GM23248 (cell line): ENCODE results near the gene R3HCC1L. TPM values are rescaled to one million over a fixed set of nuclear protein-coding genes. Genes with fewer than 3 reads are reported as not detected.

Source experiments
- DNase-seq: peaks from one replicate; pipeline ENCODE4 v3.0.0-alpha.2; 2015
- H2AFZ ChIP-seq: fragments of 200-600 bp; sonication (generic); 2 replicates; pipeline ENCODE4 v1.6.1; 2016; ENCODE audit warnings: antibody characterized with exemption
- H3F3A ChIP-seq: fragments of 200-600 bp; sonication (generic); 2 replicates; pipeline ENCODE4 v1.6.1; 2016; ENCODE audit warnings: mild to moderate bottlenecking, antibody characterized with exemption, mixed run types; ENCODE audit not compliant: insufficient read depth
- H3K27ac ChIP-seq: fragments of 200-600 bp; sonication (generic); 2 replicates; pipeline ENCODE4 v1.5.1; 2016; ENCODE audit warnings: mild to moderate bottlenecking
- H3K27me3 ChIP-seq: fragments of 200-600 bp; sonication (generic); replicated peaks from 2 replicates; pipeline ENCODE4 v1.6.1; 2016; ENCODE audit warnings: mild to moderate bottlenecking; ENCODE audit not compliant: insufficient read depth
- H3K36me3 ChIP-seq: fragments of 200-600 bp; sonication (generic); 2 replicates; pipeline ENCODE4 v1.6.1; 2016; ENCODE audit warnings: low read depth, mild to moderate bottlenecking
- H3K4me1 ChIP-seq: fragments of 200-600 bp; sonication (generic); 2 replicates; pipeline ENCODE4 v1.6.1; 2016; ENCODE audit warnings: mild to moderate bottlenecking; ENCODE audit not compliant: insufficient read depth
- H3K4me2 ChIP-seq: fragments of 200-600 bp; sonication (generic); one replicate; pipeline ENCODE4 v1.6.1; 2016; ENCODE audit warnings: mild to moderate bottlenecking; ENCODE audit not compliant: unreplicated experiment
- H3K4me3 ChIP-seq: fragments of 200-600 bp; sonication (generic); 2 replicates; pipeline ENCODE4 v1.5.1; 2016; ENCODE audit warnings: mild to moderate bottlenecking
- H3K79me2 ChIP-seq: fragments of 200-600 bp; sonication (generic); 2 replicates; pipeline ENCODE4 v1.6.1; 2016; ENCODE audit warnings: mild to moderate bottlenecking; ENCODE audit not compliant: insufficient read depth
- H3K9ac ChIP-seq: fragments of 200-600 bp; sonication (generic); 2 replicates; pipeline ENCODE4 v1.6.1; 2016; ENCODE audit warnings: mild to moderate bottlenecking
- H3K9me2 ChIP-seq: fragments of 200-600 bp; sonication (generic); 2 replicates; pipeline ENCODE4 v1.6.1; 2016; ENCODE audit warnings: mixed run types, mild to moderate bottlenecking, moderate library complexity; ENCODE audit not compliant: insufficient read depth
- H3K9me3 ChIP-seq: fragments of 200-600 bp; sonication (generic); one replicate; pipeline ENCODE4 v1.6.1; 2017; ENCODE audit warnings: low read depth
- H4K20me1 ChIP-seq: fragments of 200-600 bp; sonication (generic); 2 replicates; pipeline ENCODE4 v1.6.0; 2016; ENCODE audit not compliant: insufficient read depth
- EZH2 ChIP-seq: fragments of 200-600 bp; sonication (generic); IDR thresholded peaks from 2 replicates; pipeline ENCODE4 v1.6.1; 2018; ENCODE audit warnings: antibody characterized with exemption, mild to moderate bottlenecking; ENCODE audit not compliant: insufficient read depth, poor library complexity, severe bottlenecking
- EZH2phosphoT487 ChIP-seq: fragments of 200-600 bp; sonication (generic); IDR thresholded peaks from 2 replicates; pipeline ENCODE4 v1.6.1; 2018; ENCODE audit warnings: antibody characterized with exemption, moderate library complexity, mild to moderate bottlenecking, low read depth; ENCODE audit not compliant: insufficient read depth
- WGBS, 2 experiments: methylation state at CpG; one replicate each; pipeline ENCODE4 v1.1.6; 2015 to 2017; ENCODE audit warnings: low lambda C conversion rate in 2 of 2, low coverage in 1 of 2; ENCODE audit errors: missing lambda C conversion rate in 2 of 2; 5-methylcytosine and 5-hydroxymethylcytosine counted together
- in situ Hi-C: fragments of 300-500 bp; cut with MboI; formaldehyde crosslinking; loops from 2 replicates; pipeline ENCODE4 v1.15.0; 2020
- polyA plus RNA-seq: library from polyadenylated mRNA; unstranded; fragments of >200 nt; fragmentation: Nextera tagmentation; extraction: Ambion mirVana; gene quantifications from 2 replicates; pipeline ENCODE4 v1.2.1, GENCODE V29; 2016
- total RNA-seq: library from RNA; depleted of rRNA; stranded (reverse); fragments of >200 nt; shearing (Covaris generic); gene quantifications from 2 replicates; pipeline ENCODE4 v1.2.3, GENCODE V29; 2014; rRNA removed

The R3HCC1L gene
- total RNA-seq (10.2 and 12.8 TPM in 2 replicates), polyA plus RNA-seq (8.2 and 8.3 TPM in 2 replicates)

- DNase-seq, result peak; percentile 97
- no peaks in the 10 kb centered on the region for H3F3A ChIP-seq
- 1 to 2% methylated on average over 60 to 62 of the region's 64 CpGs for WGBS, 2 experiments
- peak within 1 kb of the TSS; percentile 82 for H3K27ac ChIP-seq
- H3K4me3 ChIP-seq, result peak within 1 kb of the TSS; percentile 96
- no peaks in the 10 kb centered on the region for H3K9me3 ChIP-seq
- H3K79me2 ChIP-seq, result peaks cover 51% of the 10 kb centered on the region
- TF ChIP-seq EZH2phosphoT487, result no peak
- no peak for TF ChIP-seq EZH2
- peak within 1 kb of the TSS; percentile 91 for H3K4me2 ChIP-seq
- peak within 1 kb of the TSS; percentile 94 for H2AFZ ChIP-seq
- H3K4me1 ChIP-seq, result peaks cover 18% of the 10 kb centered on the region
- H3K9ac ChIP-seq, result peak within 1 kb of the TSS; percentile 98
- in situ Hi-C loops, result no loop called here
- H4K20me1 ChIP-seq, result no peaks in the 10 kb centered on the region; the same call in none of the 2 replicates
- H3K27me3 ChIP-seq, result no peaks in the 10 kb centered on the region
- H3K9me2 ChIP-seq, result no peaks in the 10 kb centered on the region
- H3K36me3 ChIP-seq, result no peaks in the 10 kb centered on the region
These were observed at the start of gene R3HCC1L for GRCh38 chr10:98134431-98135221. TSS of gene R3HCC1L (plus strand) at chr10:98134657. CDS start at chr10:98208115, 73,458 bp downstream.

GRCh38 chr10:98085238-98085637 is 49.2 kb upstream of the R3HCC1L start:
- H2AFZ ChIP-seq, result no peak overlapping the region
- H3K27me3 ChIP-seq, result no peaks in the 10 kb centered on the region
- TF ChIP-seq EZH2 (no peak), EZH2phosphoT487 (no peak)
- H3K4me3 ChIP-seq, result no peak overlapping the region
- in situ Hi-C loops, result no loop called here
- no peaks in the 10 kb centered on the region for H3K4me1 ChIP-seq
- H3K36me3 ChIP-seq, result no peaks in the 10 kb centered on the region
- H3K4me2 ChIP-seq, result no peak overlapping the region
- no peaks in the 10 kb centered on the region for H3K79me2 ChIP-seq
- H4K20me1 ChIP-seq, result no peaks in the 10 kb centered on the region
- no peak overlapping the region for H3K27ac ChIP-seq
- no peak for DNase-seq
- H3K9me2 ChIP-seq, result no peaks in the 10 kb centered on the region
- no peak overlapping the region for H3K9ac ChIP-seq
- H3F3A ChIP-seq, result no peaks in the 10 kb centered on the region
- H3K9me3 ChIP-seq, result no peaks in the 10 kb centered on the region
- WGBS, 2 experiments, result 35 to 36% methylated on average over 4 of the region's 4 CpGs

GRCh38 chr10:98086837-98087708 is 47.4 kb upstream of the R3HCC1L start:
- in situ Hi-C loops, result no loop called here
- TF ChIP-seq EZH2phosphoT487, result no peak
- no peak for TF ChIP-seq EZH2
- Histone ChIP-seq H3F3A (no peaks in the 10 kb centered on the region), H4K20me1 (no peaks in the 10 kb centered on the region), H3K9me3 (no peaks in the 10 kb centered on the region), H3K4me1 (no peaks in the 10 kb centered on the region), H3K79me2 (no peaks in the 10 kb centered on the region), H2AFZ (no peak overlapping the region), H3K4me2 (no peak overlapping the region), H3K9ac (no peak overlapping the region), H3K4me3 (no peak overlapping the region), H3K27ac (no peak overlapping the region), H3K27me3 (0 out of 2 replicates have a peak, but pooled peaks cover 3% of the 10 kb centered on the region), H3K9me2 (no peaks in the 10 kb centered on the region), H3K36me3 (no peaks in the 10 kb centered on the region)
- no peak for DNase-seq
- 47 to 48% methylated on average over 14 of the region's 14 CpGs for WGBS, 2 experiments

GRCh38 chr10:98088186-98088971 is 46.1 kb upstream of the R3HCC1L start:
- in situ Hi-C loops, result no loop called here
- H4K20me1 ChIP-seq, result no peaks in the 10 kb centered on the region
- no peaks in the 10 kb centered on the region for H3K9me2 ChIP-seq
- H3K36me3 ChIP-seq, result no peaks in the 10 kb centered on the region
- peak; percentile 4 for DNase-seq
- TF ChIP-seq EZH2 (no peak), EZH2phosphoT487 (no peak)
- no peak overlapping the region for H3K4me3 ChIP-seq
- 0 out of 2 replicates have a peak, but pooled peaks cover 3% of the 10 kb centered on the region for H3K27me3 ChIP-seq
- H3K4me2 ChIP-seq, result no peak overlapping the region
- no peak overlapping the region for H3K27ac ChIP-seq
- no peaks in the 10 kb centered on the region for H3K9me3 ChIP-seq
- H2AFZ ChIP-seq, result no peak overlapping the region
- no peaks in the 10 kb centered on the region for H3K79me2 ChIP-seq
- no peaks in the 10 kb centered on the region for H3K4me1 ChIP-seq
- no peak overlapping the region for H3K9ac ChIP-seq
- no peaks in the 10 kb centered on the region for H3F3A ChIP-seq
- 27 to 38% methylated on average over 7 of the region's 7 CpGs for WGBS, 2 experiments
